Vagina (tissue), 2 donors: ENCODE data around the gene POLDIP3. TPM values are rescaled to one million over a fixed set of nuclear protein-coding genes. Genes with fewer than 3 reads are reported as not detected.
"Not testable (repeated sequence)": the region's sequence is repeated elsewhere in the genome, so short reads cannot be mapped to it uniquely, and the experiment has no call there.

ENCODE experiments used
- DNase-seq, 2 donors: peaks; one replicate each; pipeline ENCODE4 v3.0.0-alpha.2; 2017; ENCODE audit errors: extremely low spot score in 2 of 2
- H3K27ac ChIP-seq: fragments of 200-600 bp; sonication (generic); one replicate; pipeline ENCODE4 v1.5.1; 2019
- H3K27me3 ChIP-seq: fragments of 200-600 bp; sonication (generic); one replicate; pipeline ENCODE4 v1.5.1; 2019
- H3K36me3 ChIP-seq, 2 donors: fragments of 200-600 bp; sonication (generic); one replicate each; pipeline ENCODE4 v1.5.1; 2017 to 2019
- H3K4me1 ChIP-seq: fragments of 200-600 bp; sonication (generic); one replicate; pipeline ENCODE4 v1.5.1; 2019
- H3K4me3 ChIP-seq, 2 donors: fragments of 200-600 bp; sonication (generic); 1 replicate in 1 of 2; 2 replicates in 1 of 2; pipeline ENCODE4 v1.5.1; 2016 to 2019
- H3K9me3 ChIP-seq: fragments of 200-600 bp; sonication (generic); one replicate; pipeline ENCODE4 v1.5.1; 2019
- CTCF ChIP-seq, 3 experiments: fragments of 450-650 bp in 2 of 3; fragments of 200-600 bp in 1 of 3; sonication (generic) in 1 of 3; IDR thresholded peaks; one replicate each; pipeline ENCODE4 v1.5.1; 2017 to 2019; ENCODE audit warnings: antibody characterized with exemption in 3 of 3, mild to moderate bottlenecking in 2 of 3, moderate library complexity in 2 of 3
- POLR2A ChIP-seq, 2 donors: fragments of 450-650 bp; IDR thresholded peaks; one replicate each; pipeline ENCODE4 v1.6.1; 2017; ENCODE audit warnings: antibody characterized with exemption in 2 of 2, mild to moderate bottlenecking in 2 of 2, moderate library complexity in 2 of 2
- POLR2AphosphoS5 ChIP-seq, 2 donors: sonication (generic); formaldehyde crosslinking; IDR thresholded peaks; one replicate each; pipeline ENCODE4 v1.9.0; 2017; ENCODE audit warnings: antibody characterized with exemption in 2 of 2, mild to moderate bottlenecking in 2 of 2, low read depth in 1 of 2; ENCODE audit not compliant: insufficient read depth in 1 of 2
- intact Hi-C: fragments of 100-400 bp; cut with DNase I; formaldehyde crosslinking; loops from one replicate; pipeline ENCODE4 v1.15.1; 2023
- total RNA-seq: library from RNA; depleted of rRNA; stranded (reverse); fragments of >200 nt; gene quantifications from one replicate; pipeline ENCODE4 v1.2.3, GENCODE V29; 2016

The POLDIP3 gene
- total RNA-seq, 1 donor from 2014 or later, result 34.9 TPM

DNA sequence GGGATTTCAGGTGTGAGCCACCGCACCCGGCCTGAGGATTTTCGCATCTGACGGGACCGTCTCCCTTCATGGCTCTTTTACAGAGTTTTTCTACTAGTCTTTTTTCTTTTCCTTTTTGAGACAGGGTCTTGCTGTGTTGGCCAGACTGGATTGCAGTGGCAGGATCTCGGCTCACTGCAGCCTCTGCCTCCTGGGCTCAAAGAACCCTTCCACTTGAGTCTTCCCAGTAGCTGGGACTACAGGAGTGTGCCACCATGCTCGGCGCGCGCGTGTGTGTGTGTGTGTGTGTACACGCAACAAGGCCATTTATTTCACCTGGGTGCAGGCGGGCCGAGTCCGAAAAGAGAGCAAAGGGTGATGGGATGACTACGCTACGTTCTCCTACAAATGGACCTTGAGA lies 50.0 kb downstream of the POLDIP3 start:
- Histone ChIP-seq H3K27me3 (no peaks in the 10 kb centered on the region), H3K4me1 (peaks cover 12% of the 10 kb centered on the region), H3K9me3 (no peaks in the 10 kb centered on the region), H3K36me3 (no peaks in the 10 kb centered on the region), H3K4me3 (no peak overlapping the region), H3K27ac (no peak overlapping the region)
- intact Hi-C loops, result no loop called here
- no peak for DNase-seq
- TF ChIP-seq POLR2AphosphoS5 (IDR thresholded peaks at IDR 0.05; ENCODE audit: insufficient read depth in 1 of 2, low read depth in 1 of 2) (no peak), POLR2A (IDR thresholded peaks at IDR 0.05) (no peak), CTCF (IDR thresholded peaks at IDR 0.05) (no peak)

DNA sequence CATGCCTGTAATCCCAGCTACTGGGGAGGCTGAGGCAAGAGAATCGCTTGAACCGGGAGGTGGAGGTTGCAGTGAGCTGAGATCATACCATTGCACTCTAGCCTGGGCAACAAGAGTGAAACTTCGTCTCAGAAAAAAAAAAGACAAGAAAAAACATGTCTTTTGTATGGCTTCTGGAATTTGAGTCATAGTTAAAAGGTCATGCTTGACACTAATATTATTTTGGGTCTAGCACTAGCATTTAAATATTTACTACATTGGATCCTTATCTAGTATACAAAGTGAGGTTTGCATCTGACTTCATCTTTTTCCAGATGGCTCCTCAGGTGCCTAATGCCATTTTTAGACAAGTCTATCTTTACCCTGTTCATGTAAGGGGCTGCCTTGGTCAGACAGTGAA lies 50.7 kb downstream of the POLDIP3 start:
- intact Hi-C loops, H3K9me3 ChIP-seq, H3K4me3 ChIP-seq, H3K36me3 ChIP-seq, DNase-seq, H3K27me3 ChIP-seq, H3K27ac ChIP-seq: not testable (repeated sequence)
- H3K4me1 ChIP-seq, result peaks cover 12% of the 10 kb centered on the region

DNA sequence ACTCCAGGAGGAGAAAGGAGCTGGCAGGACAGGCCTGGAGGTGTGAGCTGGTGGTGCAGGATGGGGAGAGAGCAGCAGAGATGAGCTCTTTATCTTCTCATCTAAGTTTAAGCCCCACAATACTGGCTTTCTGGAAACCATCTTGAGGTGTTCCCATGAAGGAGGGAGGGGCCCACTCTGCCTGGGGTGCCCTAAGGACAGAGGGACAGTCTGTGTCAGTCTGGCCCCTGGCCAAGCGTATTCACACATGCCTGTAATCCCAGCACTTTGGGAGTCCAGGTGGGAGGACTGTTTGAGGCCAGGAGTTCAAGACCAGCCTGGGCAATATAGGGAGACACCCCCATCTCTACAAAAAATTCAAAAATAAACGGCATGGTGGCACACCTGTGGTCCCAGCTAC lies 52.0 kb downstream of the POLDIP3 start:
- no peak overlapping the region for H3K4me3 ChIP-seq
- no peaks in the 10 kb centered on the region for H3K9me3 ChIP-seq
- DNase-seq, result no peak
- no peak overlapping the region for H3K27ac ChIP-seq
- H3K36me3 ChIP-seq, result no peaks in the 10 kb centered on the region
- peaks cover 12% of the 10 kb centered on the region for H3K4me1 ChIP-seq
- intact Hi-C loops, result no loop called here
- H3K27me3 ChIP-seq, result no peaks in the 10 kb centered on the region
- TF ChIP-seq POLR2AphosphoS5 (IDR thresholded peaks at IDR 0.05; ENCODE audit: insufficient read depth in 1 of 2, low read depth in 1 of 2) (no peak), CTCF (IDR thresholded peaks at IDR 0.05) (no peak), POLR2A (IDR thresholded peaks at IDR 0.05) (no peak)

- H3K27ac ChIP-seq, result no peak overlapping the region
- no peaks in the 10 kb centered on the region for H3K9me3 ChIP-seq
- no peak overlapping the region for H3K4me3 ChIP-seq
- DNase-seq, result no peak
- no peaks in the 10 kb centered on the region for H3K27me3 ChIP-seq
- H3K4me1 ChIP-seq, result peaks cover 12% of the 10 kb centered on the region
- H3K36me3 ChIP-seq, result no peaks in the 10 kb centered on the region
- intact Hi-C loops, result no loop called here
- TF ChIP-seq CTCF (IDR thresholded peaks at IDR 0.05), result no peak
- TF ChIP-seq POLR2AphosphoS5 (IDR thresholded peaks at IDR 0.05; ENCODE audit: insufficient read depth in 1 of 2, low read depth in 1 of 2), result no peak
- no peak for TF ChIP-seq POLR2A (IDR thresholded peaks at IDR 0.05)
These were observed 52.4 kb downstream of the POLDIP3 start for GRCh38 chr22:42562279-42562678.

DNA sequence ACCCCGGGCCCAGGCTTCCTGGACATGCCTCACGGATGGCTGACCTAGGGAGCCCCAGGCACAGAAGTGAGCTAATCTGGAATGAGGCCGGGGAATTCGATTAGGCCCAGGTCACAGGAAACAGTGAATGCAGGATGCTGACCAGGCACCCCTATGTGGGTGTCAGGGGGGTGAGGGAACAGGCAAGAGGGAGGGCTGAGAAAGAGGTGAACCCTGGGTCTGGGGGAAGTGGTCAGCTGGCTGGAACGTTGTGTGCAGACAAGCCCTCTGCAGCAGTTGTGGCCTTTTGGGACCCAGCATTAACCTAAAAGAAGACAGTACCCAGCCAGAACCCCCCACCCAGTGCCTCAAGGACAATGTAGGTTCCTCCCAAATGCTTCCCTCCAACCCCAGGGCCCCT lies 52.8 kb downstream of the POLDIP3 start:
- Histone ChIP-seq H3K36me3 (no peaks in the 10 kb centered on the region), H3K27ac (no peak overlapping the region), H3K27me3 (no peaks in the 10 kb centered on the region), H3K4me3 (no peak overlapping the region), H3K4me1 (peaks cover 12% of the 10 kb centered on the region), H3K9me3 (no peaks in the 10 kb centered on the region)
- no peak for DNase-seq
- intact Hi-C loops, result no loop called here
- TF ChIP-seq POLR2AphosphoS5 (IDR thresholded peaks at IDR 0.05; ENCODE audit: insufficient read depth in 1 of 2, low read depth in 1 of 2), result no peak
- no peak for TF ChIP-seq POLR2A (IDR thresholded peaks at IDR 0.05)
- TF ChIP-seq CTCF (IDR thresholded peaks at IDR 0.05), result no peak

GRCh38 chr22:42560781-42561180 lies 53.9 kb downstream of the POLDIP3 start:
- Histone ChIP-seq H3K4me1 (peaks cover 12% of the 10 kb centered on the region), H3K27me3 (no peaks in the 10 kb centered on the region), H3K9me3 (no peaks in the 10 kb centered on the region), H3K27ac (no peak overlapping the region), H3K36me3 (no peaks in the 10 kb centered on the region), H3K4me3 (no peak overlapping the region)
- DNase-seq, result no peak
- TF ChIP-seq CTCF (IDR thresholded peaks at IDR 0.05), result no peak
- no peak for TF ChIP-seq POLR2AphosphoS5 (IDR thresholded peaks at IDR 0.05; ENCODE audit: insufficient read depth in 1 of 2, low read depth in 1 of 2)
- TF ChIP-seq POLR2A (IDR thresholded peaks at IDR 0.05), result no peak
- intact Hi-C loops, result no loop called here
